GM23248 (cell line): ENCODE data around the gene ZBTB34.

Source experiments
- EZH2 ChIP-seq: fragments of 200-600 bp; sonication (generic); IDR thresholded peaks from 2 replicates; pipeline ENCODE4 v1.6.1; 2018; ENCODE audit warnings: antibody characterized with exemption, mild to moderate bottlenecking; ENCODE audit not compliant: insufficient read depth, poor library complexity, severe bottlenecking
- EZH2phosphoT487 ChIP-seq: fragments of 200-600 bp; sonication (generic); IDR thresholded peaks from 2 replicates; pipeline ENCODE4 v1.6.1; 2018; ENCODE audit warnings: antibody characterized with exemption, moderate library complexity, mild to moderate bottlenecking, low read depth; ENCODE audit not compliant: insufficient read depth

DNA sequence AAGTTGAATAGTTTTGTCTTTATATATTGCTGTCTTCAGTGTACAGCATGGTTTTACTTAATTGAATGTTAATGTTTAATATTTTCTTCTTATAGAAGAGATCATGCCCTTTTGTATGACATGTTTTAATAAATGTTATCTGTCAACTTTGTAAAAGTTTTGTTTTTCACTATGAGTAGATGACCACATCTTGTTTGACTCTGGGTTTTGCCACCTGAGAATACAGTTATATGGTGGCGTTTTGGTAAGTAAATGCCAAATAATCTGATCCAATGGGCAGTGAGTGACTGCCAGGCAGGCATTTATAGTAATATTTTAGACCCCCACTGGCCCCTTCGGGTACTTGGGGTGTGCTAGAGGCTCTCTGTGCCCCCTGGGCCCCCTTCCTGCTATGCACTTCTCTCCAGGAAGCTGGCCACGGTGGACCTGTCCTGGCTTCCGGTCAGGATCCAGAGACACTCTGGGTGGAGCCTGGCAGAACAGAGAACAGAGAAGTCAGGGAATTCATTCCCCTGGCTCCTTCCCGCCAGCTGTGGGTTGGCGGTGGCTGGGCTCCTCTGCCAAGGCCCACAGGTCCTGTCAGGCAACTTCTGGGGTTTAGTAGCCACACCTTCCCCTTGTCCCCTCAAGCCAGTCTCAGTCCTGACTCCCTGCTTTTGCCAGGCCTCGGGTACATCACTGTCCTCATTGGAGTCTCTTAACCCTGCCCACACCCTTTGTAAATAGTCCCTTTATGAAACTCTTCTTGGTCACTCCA, 22.2 kb upstream of the ZBTB34 start:
- TF ChIP-seq EZH2phosphoT487 = no peak
- TF ChIP-seq EZH2 = no peak
